Measurements from ENCODE around the gene HOXD10.
A peak's percentile ranks its signal among the peaks of the same experiment; 100 is the strongest.

Gene HOXD10

DNA sequence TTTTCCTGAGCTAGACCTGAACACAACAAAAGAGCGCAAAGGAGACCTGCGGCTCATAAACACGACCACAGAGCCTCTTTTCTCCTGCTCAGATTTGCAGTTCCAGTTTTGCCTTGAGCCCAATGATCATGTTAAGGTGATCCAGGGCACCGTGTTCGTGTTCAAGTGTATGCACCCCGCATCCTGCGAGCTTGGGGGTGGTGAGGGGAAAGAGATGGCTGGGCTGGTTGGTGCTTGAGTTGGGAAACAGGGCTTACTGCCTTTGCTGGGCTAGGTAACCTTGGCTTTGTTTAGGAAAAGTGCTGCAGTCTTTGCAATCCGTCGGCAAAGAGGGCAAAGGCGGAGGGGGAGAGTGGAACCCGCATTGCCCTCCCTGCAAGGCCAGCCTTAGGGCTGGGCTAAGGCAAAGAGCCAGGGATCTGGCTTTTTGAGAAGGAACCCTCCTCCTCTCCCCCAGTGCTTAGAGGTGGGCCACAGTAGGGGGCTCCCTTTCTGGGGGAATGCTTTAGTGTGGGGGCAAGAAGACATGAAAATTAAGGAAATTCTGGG lies 1.3 kb downstream of the HOXD10 start:
- Histone ChIP-seq H3K27me3 (ENCODE audit: control insufficient read depth, insufficient read depth, low read length) (peaks cover 24% of the 10 kb centered on the region), H3K36me3 (ENCODE audit: control insufficient read depth, insufficient read depth, low read length) (no peaks in the 10 kb centered on the region), H3K27ac (ENCODE audit: low read depth, low read length) (no peak overlapping the region), H3K9ac (ENCODE audit: low read length) (no peak overlapping the region), H3K4me1 (ENCODE audit: control insufficient read depth, insufficient read depth, low read length) (no peaks in the 10 kb centered on the region), H3K4me3 (ENCODE audit: low read length) (no peak overlapping the region)

DNA sequence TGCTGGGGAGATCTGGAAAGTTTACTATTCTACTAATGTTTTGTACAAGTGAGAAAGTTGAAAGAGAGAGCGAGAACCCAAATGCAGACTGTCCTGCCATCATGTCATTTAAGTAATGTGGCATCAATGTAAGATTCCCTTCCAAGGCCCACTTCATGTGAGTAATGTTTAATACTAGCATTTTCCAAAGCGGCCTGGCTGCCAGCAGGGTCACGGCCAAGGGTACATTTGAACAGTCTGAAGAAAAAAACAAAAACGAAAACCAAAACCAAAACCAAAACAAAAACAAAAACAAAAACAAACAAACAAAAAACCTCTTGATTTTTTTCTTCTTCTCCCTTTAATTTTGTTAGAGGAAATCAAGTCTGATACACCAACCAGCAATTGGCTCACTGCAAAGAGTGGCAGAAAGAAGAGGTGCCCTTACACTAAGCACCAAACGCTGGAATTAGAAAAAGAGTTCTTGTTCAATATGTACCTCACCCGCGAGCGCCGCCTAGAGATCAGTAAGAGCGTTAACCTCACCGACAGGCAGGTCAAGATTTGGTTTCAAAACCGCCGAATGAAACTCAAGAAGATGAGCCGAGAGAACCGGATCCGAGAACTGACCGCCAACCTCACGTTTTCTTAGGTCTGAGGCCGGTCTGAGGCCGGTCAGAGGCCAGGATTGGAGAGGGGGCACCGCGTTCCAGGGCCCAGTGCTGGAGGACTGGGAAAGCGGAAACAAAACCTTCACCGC lies 2.2 kb downstream of the HOXD10 start:
- no peaks in the 10 kb centered on the region for H3K36me3 ChIP-seq (ENCODE audit: control insufficient read depth, insufficient read depth, low read length)
- peaks cover 29% of the 10 kb centered on the region for H3K27me3 ChIP-seq (ENCODE audit: control insufficient read depth, insufficient read depth, low read length)
- no peaks in the 10 kb centered on the region for H3K4me1 ChIP-seq (ENCODE audit: control insufficient read depth, insufficient read depth, low read length)
- no peak overlapping the region for H3K9ac ChIP-seq (ENCODE audit: low read length)
- no peak overlapping the region for H3K4me3 ChIP-seq (ENCODE audit: low read length)
- H3K27ac ChIP-seq (ENCODE audit: low read depth, low read length) = no peak overlapping the region

DNA sequence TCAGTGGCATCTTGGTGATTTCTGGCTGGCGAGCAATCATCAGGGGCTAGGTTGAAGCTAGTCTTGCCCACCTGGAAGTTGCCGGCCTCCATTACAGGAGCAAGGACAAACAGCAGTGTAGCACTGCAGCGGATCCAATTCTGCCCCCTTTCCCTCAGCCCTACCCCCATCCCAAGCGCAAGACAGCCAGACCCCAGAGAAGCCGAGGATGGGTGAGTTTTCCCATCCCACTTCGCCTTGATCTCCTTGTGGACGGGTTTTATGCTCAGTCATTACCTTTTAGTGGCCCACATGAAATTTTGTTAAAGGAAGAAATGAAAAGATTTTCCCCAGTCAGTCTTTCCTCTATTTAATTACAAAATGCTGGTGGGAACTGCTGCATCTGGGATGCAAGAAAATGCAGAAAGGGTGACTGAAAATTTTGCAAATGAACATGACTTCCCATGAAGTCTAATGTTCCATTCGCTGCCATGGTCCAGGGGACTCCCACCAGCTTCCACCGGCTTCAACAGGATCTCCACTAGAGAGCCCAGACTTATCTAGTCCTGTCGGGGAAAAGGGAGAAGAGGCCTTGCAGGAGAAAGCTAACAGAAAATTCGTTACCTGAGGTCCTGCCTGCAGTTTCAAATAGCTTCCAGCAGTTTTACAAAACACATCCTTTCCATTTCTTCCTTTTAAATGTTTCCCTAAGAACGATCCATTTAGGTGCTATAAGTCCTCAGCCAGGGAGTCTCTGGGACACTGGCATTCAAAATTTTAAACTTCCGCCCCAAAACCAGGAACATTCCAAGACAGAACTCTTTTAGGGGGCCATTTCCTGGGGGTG lies 4.0 kb downstream of the HOXD10 start:
- Histone ChIP-seq H3K4me1 (ENCODE audit: control insufficient read depth, insufficient read depth, low read length) (no peaks in the 10 kb centered on the region), H3K9ac (ENCODE audit: low read length) (no peak overlapping the region), H3K27me3 (ENCODE audit: control insufficient read depth, insufficient read depth, low read length) (peaks cover 28% of the 10 kb centered on the region), H3K36me3 (ENCODE audit: control insufficient read depth, insufficient read depth, low read length) (no peaks in the 10 kb centered on the region), H3K4me3 (ENCODE audit: low read length) (no peak overlapping the region), H3K27ac (ENCODE audit: low read depth, low read length) (no peak overlapping the region)

DNA sequence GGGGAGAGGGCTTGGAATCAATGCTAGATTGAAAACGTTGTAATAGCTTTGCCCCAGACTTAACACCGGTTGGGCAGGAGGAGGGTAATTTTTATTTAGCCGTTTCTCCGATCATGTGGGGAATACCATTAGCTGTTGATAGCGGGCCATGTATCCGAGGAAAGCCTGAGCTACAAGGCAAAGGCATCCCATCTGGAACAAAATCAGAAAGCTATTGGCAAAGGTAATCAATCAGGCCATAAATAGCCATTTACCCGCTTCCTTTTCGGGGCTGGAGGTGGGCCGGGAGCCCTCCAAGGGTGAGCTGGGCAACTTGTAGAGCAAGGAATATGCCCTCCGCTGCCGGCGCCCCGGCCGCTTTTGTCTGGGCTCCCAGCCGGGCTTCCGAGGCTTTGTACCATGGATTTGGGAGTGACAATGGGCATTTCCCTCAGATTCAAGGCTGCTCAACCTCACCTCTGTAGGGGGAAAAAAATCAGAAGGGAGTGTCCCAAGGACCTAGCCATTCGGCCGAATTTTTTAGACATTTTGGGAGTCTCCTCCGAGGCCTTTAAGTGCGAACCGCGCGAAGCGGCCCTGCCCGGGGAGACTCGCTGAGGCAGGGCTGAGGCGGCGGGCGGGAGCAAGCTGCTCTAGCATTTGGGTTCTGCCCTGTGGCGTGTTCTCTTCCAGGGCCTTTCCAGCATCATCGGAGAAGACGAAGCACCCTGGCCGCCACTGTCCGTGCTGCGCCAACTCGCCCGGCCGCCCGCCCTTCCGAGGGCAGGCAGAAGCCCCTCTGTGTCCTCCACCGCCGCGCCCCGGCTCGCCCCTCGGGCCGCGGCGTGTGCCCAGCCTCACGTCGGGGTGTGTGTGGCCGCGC lies 4.8 kb downstream of the HOXD10 start:
- H3K4me3 ChIP-seq (ENCODE audit: low read length) = peak overlapping the region; percentile 75
- H3K4me1 ChIP-seq (ENCODE audit: control insufficient read depth, insufficient read depth, low read length) = no peaks in the 10 kb centered on the region
- peaks cover 28% of the 10 kb centered on the region for H3K27me3 ChIP-seq (ENCODE audit: control insufficient read depth, insufficient read depth, low read length)
- no peak overlapping the region for H3K27ac ChIP-seq (ENCODE audit: low read depth, low read length)
- H3K9ac ChIP-seq (ENCODE audit: low read length) = no peak overlapping the region
- no peaks in the 10 kb centered on the region for H3K36me3 ChIP-seq (ENCODE audit: control insufficient read depth, insufficient read depth, low read length)

DNA sequence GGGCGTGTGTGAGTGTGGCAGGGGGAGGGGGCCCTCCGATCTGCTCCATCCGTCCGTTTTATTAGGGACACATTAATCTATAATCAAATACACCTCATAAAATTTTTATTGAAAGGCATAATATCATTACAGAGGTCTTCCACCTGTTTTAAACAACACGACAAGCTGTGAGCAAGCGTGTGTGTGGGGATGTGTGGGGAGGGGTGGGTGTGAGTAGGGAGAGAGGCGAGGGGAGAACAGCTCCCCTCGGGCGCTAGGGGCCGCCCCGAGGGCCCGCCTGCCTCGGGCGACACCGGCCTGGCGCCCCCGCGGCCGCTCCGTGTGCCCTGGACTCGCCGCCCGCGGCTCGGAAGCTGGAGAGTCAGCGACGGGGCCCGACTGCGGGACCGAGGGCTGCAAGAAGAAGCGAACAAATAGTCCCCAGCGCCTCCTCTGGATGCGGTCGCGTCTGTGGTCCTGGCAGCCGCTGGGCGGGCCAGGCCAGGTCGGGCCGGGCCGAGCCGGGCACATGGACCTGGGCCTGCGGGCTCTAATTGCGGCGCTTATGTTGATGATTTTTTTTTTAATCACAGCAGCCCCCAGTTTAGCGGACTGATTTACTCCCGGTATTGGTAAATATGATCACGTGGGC lies 5.6 kb downstream of the HOXD10 start:
- Histone ChIP-seq H3K27ac (ENCODE audit: low read depth, low read length) (peak overlapping the region; percentile 75), H3K4me3 (ENCODE audit: low read length) (peak overlapping the region; percentile 75), H3K4me1 (ENCODE audit: control insufficient read depth, insufficient read depth, low read length) (no peaks in the 10 kb centered on the region), H3K27me3 (ENCODE audit: control insufficient read depth, insufficient read depth, low read length) (peaks cover 21% of the 10 kb centered on the region), H3K9ac (ENCODE audit: low read length) (no peak overlapping the region), H3K36me3 (ENCODE audit: control insufficient read depth, insufficient read depth, low read length) (no peaks in the 10 kb centered on the region)

DNA sequence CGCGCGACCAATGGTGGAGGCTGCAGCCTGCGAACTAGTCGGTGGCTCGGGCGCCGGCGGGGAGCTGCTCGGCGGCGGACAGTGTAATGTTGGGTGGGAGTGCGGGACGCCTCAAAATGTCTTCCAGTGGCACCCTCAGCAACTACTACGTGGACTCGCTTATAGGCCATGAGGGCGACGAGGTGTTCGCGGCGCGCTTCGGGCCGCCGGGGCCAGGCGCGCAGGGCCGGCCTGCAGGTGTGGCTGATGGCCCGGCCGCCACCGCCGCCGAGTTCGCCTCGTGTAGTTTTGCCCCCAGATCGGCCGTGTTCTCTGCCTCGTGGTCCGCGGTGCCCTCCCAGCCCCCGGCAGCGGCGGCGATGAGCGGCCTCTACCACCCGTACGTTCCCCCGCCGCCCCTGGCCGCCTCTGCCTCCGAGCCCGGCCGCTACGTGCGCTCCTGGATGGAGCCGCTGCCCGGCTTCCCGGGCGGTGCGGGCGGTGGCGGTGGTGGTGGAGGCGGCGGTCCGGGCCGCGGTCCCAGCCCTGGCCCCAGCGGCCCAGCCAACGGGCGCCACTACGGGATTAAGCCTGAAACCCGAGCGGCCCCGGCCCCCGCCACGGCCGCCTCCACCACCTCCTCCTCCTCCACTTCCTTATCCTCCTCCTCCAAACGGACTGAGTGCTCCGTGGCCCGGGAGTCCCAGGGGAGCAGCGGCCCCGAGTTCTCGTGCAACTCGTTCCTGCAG lies 6.3 kb downstream of the HOXD10 start, which contains the start of gene HOXD9:
Gene HOXD9, plus strand, starts transcription at position 37 of the 728 bp plus-strand sequence. Its CDS starts 50 bp downstream, at position 87.
- no peaks in the 10 kb centered on the region for H3K4me1 ChIP-seq (ENCODE audit: control insufficient read depth, insufficient read depth, low read length)
- H3K36me3 ChIP-seq (ENCODE audit: control insufficient read depth, insufficient read depth, low read length) = no peaks in the 10 kb centered on the region
- peaks cover 17% of the 10 kb centered on the region for H3K27me3 ChIP-seq (ENCODE audit: control insufficient read depth, insufficient read depth, low read length)
- H3K9ac ChIP-seq (ENCODE audit: low read length) = no peak within 1 kb of the TSS
- peak within 1 kb of the TSS; percentile 75 for H3K27ac ChIP-seq (ENCODE audit: low read depth, low read length)
- H3K4me3 ChIP-seq (ENCODE audit: low read length) = peak within 1 kb of the TSS; percentile 75

DNA sequence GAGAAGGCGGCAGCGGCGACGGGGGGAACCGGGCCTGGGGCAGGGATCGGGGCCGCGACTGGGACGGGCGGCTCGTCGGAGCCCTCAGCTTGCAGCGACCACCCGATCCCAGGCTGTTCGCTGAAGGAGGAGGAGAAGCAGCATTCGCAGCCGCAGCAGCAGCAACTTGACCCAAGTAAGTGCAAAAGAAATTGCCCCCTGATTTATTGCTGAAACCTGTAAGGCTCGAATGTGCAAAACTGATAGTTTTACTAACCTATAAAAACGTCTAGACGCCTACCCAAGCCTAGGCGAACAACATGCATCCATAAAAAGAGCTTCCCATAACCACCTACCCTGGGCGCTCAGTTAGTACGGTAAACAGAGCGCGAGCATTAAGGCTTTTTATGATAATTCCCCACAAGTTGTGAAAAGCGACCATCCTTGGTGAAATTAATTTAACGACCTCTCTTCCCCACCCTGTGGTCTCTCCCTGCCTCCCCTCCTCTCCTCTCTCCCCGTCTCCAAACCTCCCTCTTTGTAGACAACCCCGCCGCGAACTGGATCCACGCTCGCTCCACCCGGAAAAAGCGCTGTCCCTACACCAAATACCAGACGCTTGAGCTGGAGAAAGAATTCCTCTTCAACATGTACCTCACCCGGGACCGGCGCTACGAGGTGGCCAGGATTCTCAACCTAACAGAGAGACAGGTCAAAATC lies 7.0 kb downstream of the HOXD10 start:
- H3K27me3 ChIP-seq (ENCODE audit: control insufficient read depth, insufficient read depth, low read length) = peaks cover 12% of the 10 kb centered on the region
- peak overlapping the region; percentile 75 for H3K4me3 ChIP-seq (ENCODE audit: low read length)
- H3K27ac ChIP-seq (ENCODE audit: low read depth, low read length) = peak overlapping the region; percentile 75
- H3K9ac ChIP-seq (ENCODE audit: low read length) = no peak overlapping the region
- no peaks in the 10 kb centered on the region for H3K36me3 ChIP-seq (ENCODE audit: control insufficient read depth, insufficient read depth, low read length)
- no peaks in the 10 kb centered on the region for H3K4me1 ChIP-seq (ENCODE audit: control insufficient read depth, insufficient read depth, low read length)

DNA sequence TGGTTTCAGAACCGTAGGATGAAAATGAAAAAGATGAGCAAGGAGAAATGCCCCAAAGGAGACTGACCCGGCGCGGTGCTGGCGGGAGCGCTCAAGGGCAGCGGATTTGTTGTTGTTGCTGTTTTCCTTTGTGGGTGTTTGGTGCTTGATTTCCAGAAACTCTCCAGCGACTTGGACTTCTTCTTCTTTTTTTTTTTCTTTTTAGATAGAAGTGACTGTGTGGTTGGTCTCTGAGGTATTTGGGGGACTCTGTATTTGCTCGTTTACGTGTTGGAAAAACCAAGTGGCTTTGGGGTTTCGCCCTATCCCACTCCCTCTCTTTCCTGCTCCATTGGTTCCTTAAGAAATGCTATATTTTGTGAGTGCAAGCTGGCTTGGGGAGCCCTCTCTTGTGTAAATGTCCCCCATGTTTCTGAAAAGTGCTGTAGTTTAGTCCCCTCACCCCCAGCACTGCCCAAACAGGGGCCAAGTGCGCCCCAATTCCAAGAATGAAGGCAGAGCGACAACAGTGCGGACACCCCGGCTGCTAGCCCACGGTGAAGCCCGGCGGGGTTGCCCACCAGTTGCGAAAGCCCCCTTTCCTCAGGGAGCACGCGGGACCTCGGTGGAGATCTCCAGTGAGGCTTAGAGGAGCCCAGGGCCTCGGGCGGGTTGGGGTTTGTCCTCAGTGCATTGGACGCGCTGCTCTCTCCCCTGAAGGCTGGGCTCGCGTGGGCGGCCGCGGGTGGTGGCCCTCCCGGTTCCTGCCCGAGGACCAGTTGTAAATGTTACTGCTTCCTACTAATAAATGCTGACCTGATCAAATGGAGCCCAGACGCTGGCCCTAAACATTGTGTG lies 7.8 kb downstream of the HOXD10 start:
- Histone ChIP-seq H3K27me3 (ENCODE audit: control insufficient read depth, insufficient read depth, low read length) (peaks cover 17% of the 10 kb centered on the region), H3K36me3 (ENCODE audit: control insufficient read depth, insufficient read depth, low read length) (no peaks in the 10 kb centered on the region), H3K9ac (ENCODE audit: low read length) (no peak overlapping the region), H3K27ac (ENCODE audit: low read depth, low read length) (no peak overlapping the region), H3K4me1 (ENCODE audit: control insufficient read depth, insufficient read depth, low read length) (no peaks in the 10 kb centered on the region), H3K4me3 (ENCODE audit: low read length) (peak overlapping the region; percentile 75)

DNA sequence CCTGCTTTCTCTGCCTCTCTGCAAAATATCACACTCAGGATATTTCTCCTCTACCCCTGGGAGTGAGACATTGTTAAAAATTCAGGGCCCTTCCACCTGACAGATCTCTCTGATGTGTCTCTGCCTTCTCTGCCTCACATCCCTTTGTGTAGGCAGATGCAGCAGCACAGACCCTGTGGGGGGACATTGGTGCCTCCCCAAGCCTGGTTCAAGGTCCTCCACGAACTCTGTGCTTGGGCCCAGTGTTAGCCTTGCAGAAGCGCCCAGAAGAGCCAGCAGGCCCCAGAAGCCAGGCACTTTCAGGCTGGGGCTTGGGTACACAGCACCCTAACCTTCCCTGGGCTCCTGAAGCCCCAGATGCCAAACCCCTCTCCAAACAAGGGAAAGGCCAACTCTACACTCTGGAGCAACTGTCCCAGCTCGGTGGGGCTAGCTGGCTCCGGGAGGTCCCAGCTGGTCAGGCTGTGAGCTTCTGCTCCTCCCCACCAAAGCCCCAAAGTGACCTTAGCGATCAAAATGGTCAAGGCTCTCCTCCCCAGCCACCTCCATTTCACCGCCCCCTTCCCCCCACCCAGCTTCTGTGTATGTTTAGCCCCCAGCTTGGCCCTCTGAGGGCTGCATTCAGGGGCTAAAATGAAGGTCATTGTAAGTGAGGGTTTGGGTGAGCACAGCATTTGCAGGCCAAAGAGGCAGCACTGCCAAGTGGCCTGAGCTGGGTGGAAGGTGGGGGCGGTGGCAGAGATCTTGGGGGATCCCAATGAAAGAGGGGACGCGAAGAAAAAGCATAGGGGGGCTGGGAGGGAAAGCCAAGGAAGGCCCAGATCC lies 8.6 kb downstream of the HOXD10 start:
- Histone ChIP-seq H3K4me3 (ENCODE audit: low read length) (no peak overlapping the region), H3K27me3 (ENCODE audit: control insufficient read depth, insufficient read depth, low read length) (peaks cover 17% of the 10 kb centered on the region)

DNA sequence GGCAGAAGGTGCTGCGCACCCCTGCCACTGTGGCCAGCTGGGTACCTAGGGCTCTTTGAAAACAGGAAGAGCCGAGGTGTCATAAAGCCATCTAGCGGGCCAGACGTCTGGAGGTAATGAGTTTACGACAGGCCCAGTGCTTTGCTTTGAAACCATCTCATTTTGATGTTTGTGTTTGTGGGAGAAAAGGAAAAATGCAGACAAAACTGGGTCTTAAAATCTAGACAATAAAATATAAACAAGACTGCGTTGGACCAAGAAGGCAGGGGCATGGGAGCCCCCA lies 9.1 kb downstream of the HOXD10 start:
- H3K27ac ChIP-seq (ENCODE audit: low read depth, low read length) = no peak overlapping the region
- no peaks in the 10 kb centered on the region for H3K4me1 ChIP-seq (ENCODE audit: control insufficient read depth, insufficient read depth, low read length)
- no peak overlapping the region for H3K4me3 ChIP-seq (ENCODE audit: low read length)
- no peak overlapping the region for H3K9ac ChIP-seq (ENCODE audit: low read length)
- H3K27me3 ChIP-seq (ENCODE audit: control insufficient read depth, insufficient read depth, low read length) = peaks cover 14% of the 10 kb centered on the region
- no peaks in the 10 kb centered on the region for H3K36me3 ChIP-seq (ENCODE audit: control insufficient read depth, insufficient read depth, low read length)

More for the DNA sequence above, 8.6 kb downstream of the HOXD10 start:
- Histone ChIP-seq H3K27ac (ENCODE audit: low read depth, low read length) (no peak overlapping the region), H3K36me3 (ENCODE audit: control insufficient read depth, insufficient read depth, low read length) (no peaks in the 10 kb centered on the region), H3K9ac (ENCODE audit: low read length) (no peak overlapping the region), H3K4me1 (ENCODE audit: control insufficient read depth, insufficient read depth, low read length) (no peaks in the 10 kb centered on the region)
